DOHH2 (cell line): ENCODE measurements around the gene ASXL2.

Experiments
- H3F3A ChIP-seq: fragments of 200-600 bp; sonication (generic), shearing (Covaris generic); 2 replicates; pipeline ENCODE4 v1.6.0; 2016; ENCODE audit warnings: antibody characterized with exemption, mild to moderate bottlenecking; ENCODE audit not compliant: control insufficient read depth, insufficient read depth
- H3K27ac ChIP-seq: fragments of 200-600 bp; sonication (generic); 2 replicates; pipeline ENCODE4 v1.5.1; 2014; ENCODE audit warnings: low read depth, mild to moderate bottlenecking, low read length, moderate library complexity
- H3K27me3 ChIP-seq: fragments of 200-600 bp; sonication (generic); 2 replicates; pipeline ENCODE4 v1.6.1; 2014; ENCODE audit warnings: mild to moderate bottlenecking, low read length, mixed read lengths; ENCODE audit not compliant: control insufficient read depth
- H3K36me3 ChIP-seq: fragments of 200-600 bp; sonication (generic); 2 replicates; pipeline ENCODE4 v1.6.1; 2014; ENCODE audit warnings: mild to moderate bottlenecking, low read length, moderate library complexity, mixed read lengths; ENCODE audit not compliant: control insufficient read depth
- H3K4me1 ChIP-seq: fragments of 200-600 bp; sonication (generic); 2 replicates; pipeline ENCODE4 v1.6.1; 2014; ENCODE audit warnings: mild to moderate bottlenecking, low read length, mixed read lengths; ENCODE audit not compliant: control insufficient read depth
- H3K4me2 ChIP-seq: fragments of 200-600 bp; sonication (generic); 2 replicates; pipeline ENCODE4 v1.6.0; 2014; ENCODE audit warnings: mild to moderate bottlenecking, low read length, moderate library complexity
- H3K4me3 ChIP-seq: fragments of 200-600 bp; sonication (generic); 2 replicates; pipeline ENCODE4 v1.5.1; 2014; ENCODE audit warnings: mild to moderate bottlenecking, low read length, mixed read lengths
- H3K79me2 ChIP-seq: fragments of 200-600 bp; sonication (generic); 2 replicates; pipeline ENCODE4 v1.6.1; 2014; ENCODE audit warnings: mild to moderate bottlenecking, low read length, mixed read lengths; ENCODE audit not compliant: control insufficient read depth
- H3K9me2 ChIP-seq: fragments of 200-600 bp; sonication (generic); replicated peaks from 2 replicates; pipeline ENCODE4 v1.6.1; 2014; ENCODE audit warnings: mild to moderate bottlenecking, low read length, mixed read lengths; ENCODE audit not compliant: control insufficient read depth
- H3K9me3 ChIP-seq: fragments of 200-600 bp; sonication (generic); 2 replicates; pipeline ENCODE4 v1.6.1; 2014; ENCODE audit warnings: antibody characterized with exemption, low read length, mixed read lengths; ENCODE audit not compliant: control insufficient read depth, insufficient read depth
- H4K20me1 ChIP-seq: fragments of 200-600 bp; sonication (generic); 2 replicates; pipeline ENCODE4 v1.6.0; 2014; ENCODE audit warnings: low read depth, mild to moderate bottlenecking, antibody characterized with exemption, low read length, moderate library complexity; ENCODE audit not compliant: control insufficient read depth, insufficient read depth
- EZH2phosphoT487 ChIP-seq: fragments of 200-600 bp; sonication (generic); IDR thresholded peaks from 2 replicates; pipeline ENCODE4 v1.6.1; 2017; ENCODE audit warnings: borderline replicate concordance, mild to moderate bottlenecking, antibody characterized with exemption, low read length, moderate library complexity, mixed read lengths
- TF ChIP-seq, protein P1 (sequence below): fragments of 200-600 bp; sonication (generic); IDR thresholded peaks from one replicate; pipeline ENCODE4 v1.5.1; 2014; ENCODE audit warnings: antibody characterized with exemption, mild to moderate bottlenecking, low read depth, low read length; ENCODE audit not compliant: poor library complexity, severe bottlenecking

The ASXL2 gene

DNA sequence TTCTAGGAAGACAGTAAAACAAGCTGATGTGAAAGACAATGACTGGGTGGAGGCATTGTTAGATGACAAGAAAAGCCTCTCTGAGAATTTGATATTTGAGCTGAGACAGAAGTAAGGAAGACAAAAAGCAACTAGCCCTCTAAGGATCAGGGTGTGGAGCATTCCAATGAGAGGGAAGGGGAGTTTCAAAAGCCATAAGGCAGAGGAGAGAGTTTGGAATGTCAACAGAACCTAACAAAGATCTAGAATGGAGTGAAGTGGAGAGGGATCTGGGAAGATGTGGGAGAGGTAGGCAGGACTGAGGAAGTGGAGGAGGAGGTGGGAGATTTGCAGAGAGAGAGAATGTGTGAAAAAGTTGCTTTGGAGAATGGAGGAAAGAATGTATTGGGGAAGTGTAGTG, 17.3 kb upstream of the ASXL2 start:
- TF ChIP-seq EZH2phosphoT487, result no peak
- TF ChIP-seq, protein P1, sequence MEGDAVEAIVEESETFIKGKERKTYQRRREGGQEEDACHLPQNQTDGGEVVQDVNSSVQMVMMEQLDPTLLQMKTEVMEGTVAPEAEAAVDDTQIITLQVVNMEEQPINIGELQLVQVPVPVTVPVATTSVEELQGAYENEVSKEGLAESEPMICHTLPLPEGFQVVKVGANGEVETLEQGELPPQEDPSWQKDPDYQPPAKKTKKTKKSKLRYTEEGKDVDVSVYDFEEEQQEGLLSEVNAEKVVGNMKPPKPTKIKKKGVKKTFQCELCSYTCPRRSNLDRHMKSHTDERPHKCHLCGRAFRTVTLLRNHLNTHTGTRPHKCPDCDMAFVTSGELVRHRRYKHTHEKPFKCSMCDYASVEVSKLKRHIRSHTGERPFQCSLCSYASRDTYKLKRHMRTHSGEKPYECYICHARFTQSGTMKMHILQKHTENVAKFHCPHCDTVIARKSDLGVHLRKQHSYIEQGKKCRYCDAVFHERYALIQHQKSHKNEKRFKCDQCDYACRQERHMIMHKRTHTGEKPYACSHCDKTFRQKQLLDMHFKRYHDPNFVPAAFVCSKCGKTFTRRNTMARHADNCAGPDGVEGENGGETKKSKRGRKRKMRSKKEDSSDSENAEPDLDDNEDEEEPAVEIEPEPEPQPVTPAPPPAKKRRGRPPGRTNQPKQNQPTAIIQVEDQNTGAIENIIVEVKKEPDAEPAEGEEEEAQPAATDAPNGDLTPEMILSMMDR, result no peak
- Histone ChIP-seq H3F3A (peaks cover 3% of the 10 kb centered on the region), H3K9me2 (no peaks in the 10 kb centered on the region), H3K4me2 (no peak overlapping the region), H4K20me1 (no peaks in the 10 kb centered on the region), H3K79me2 (no peaks in the 10 kb centered on the region), H3K9me3 (no peaks in the 10 kb centered on the region), H3K36me3 (no peaks in the 10 kb centered on the region), H3K4me1 (peaks cover 16% of the 10 kb centered on the region), H3K27ac (no peak overlapping the region), H3K4me3 (no peak overlapping the region), H3K27me3 (no peaks in the 10 kb centered on the region)

DNA sequence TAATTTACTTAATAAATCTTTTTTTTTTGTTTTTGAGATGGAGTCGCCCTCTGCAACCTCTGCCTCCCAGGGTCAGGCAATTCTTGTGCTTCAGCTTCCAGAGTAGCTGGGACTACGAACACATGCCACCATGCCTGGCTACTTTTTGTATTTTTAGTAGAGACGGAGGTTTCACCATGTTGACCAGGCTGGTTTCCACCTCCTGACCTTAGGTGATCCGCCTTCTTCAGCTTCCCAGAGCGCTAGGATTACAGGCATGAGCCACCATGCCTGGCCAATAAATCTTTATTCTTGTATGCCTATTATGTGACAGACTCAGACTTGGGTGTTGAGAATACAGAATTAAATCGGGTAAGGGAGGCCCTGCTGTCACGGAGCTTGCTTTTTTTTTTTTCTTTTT, 16.7 kb upstream of the ASXL2 start:
- H3K9me2 ChIP-seq, result no peaks in the 10 kb centered on the region
- H3K9me3 ChIP-seq, result no peaks in the 10 kb centered on the region
- no peak overlapping the region for H3K4me3 ChIP-seq
- H3K79me2 ChIP-seq, result no peaks in the 10 kb centered on the region
- peaks cover 3% of the 10 kb centered on the region for H3F3A ChIP-seq
- TF ChIP-seq, protein P1, result no peak
- TF ChIP-seq EZH2phosphoT487, result no peak
- H3K4me1 ChIP-seq, result peaks cover 16% of the 10 kb centered on the region
- no peaks in the 10 kb centered on the region for H3K27me3 ChIP-seq
- no peak overlapping the region for H3K4me2 ChIP-seq
- no peaks in the 10 kb centered on the region for H4K20me1 ChIP-seq
- H3K36me3 ChIP-seq, result no peaks in the 10 kb centered on the region
- no peak overlapping the region for H3K27ac ChIP-seq

DNA sequence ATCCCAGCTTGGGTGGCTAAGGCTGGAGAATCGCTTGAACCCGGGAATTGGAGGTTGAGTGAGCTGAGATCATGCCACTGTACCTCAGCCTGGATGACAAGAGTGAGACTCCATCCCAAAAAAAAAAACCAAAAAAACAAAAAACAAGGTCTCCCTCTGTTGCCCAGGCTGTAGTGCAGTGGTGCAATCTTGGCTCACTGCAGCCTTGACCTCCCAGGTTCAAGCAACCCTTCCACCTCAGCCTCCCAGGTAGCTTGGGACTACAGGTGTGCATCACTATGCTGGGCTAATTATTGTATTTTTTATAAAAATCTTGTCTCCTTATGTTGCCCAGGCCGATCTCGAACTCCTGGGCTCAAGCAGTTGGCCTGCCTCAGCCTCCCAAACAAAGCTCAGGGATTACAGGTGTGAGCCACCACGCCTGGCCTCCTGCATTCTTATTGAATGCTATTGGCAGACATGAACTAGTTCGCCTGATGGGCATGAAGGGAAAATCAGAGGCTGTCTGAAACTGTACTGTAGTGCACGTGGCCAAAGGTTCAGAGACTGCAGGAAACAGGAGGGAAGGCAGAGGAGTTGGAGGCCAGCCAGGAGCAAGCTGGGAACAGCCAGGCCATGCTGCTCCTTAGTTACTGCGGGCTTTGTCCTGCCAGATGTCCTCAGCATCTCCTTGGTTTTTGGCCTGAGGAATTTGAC, 16.0 kb upstream of the ASXL2 start:
- Histone ChIP-seq H3F3A (peaks cover 3% of the 10 kb centered on the region), H3K4me2 (no peak overlapping the region), H4K20me1 (no peaks in the 10 kb centered on the region), H3K36me3 (no peaks in the 10 kb centered on the region), H3K4me1 (peaks cover 16% of the 10 kb centered on the region), H3K79me2 (no peaks in the 10 kb centered on the region), H3K9me2 (no peaks in the 10 kb centered on the region), H3K27me3 (no peaks in the 10 kb centered on the region), H3K27ac (no peak overlapping the region), H3K4me3 (no peak overlapping the region), H3K9me3 (no peaks in the 10 kb centered on the region)
- TF ChIP-seq EZH2phosphoT487, result no peak
- TF ChIP-seq, protein P1, result no peak
